HUES64 (cell line): ENCODE results near the gene OFD1.

Experiments
- H3K27ac ChIP-seq: 2 replicates; pipeline ENCODE4 v1.7.0; 2013; ENCODE audit warnings: low read depth, low read length, inconsistent platforms
- H3K27me3 ChIP-seq: 2 replicates; pipeline ENCODE4 v1.6.1; 2013; ENCODE audit warnings: mild to moderate bottlenecking, low read length; ENCODE audit not compliant: insufficient read depth
- H3K36me3 ChIP-seq: 2 replicates; pipeline ENCODE4 v1.6.1; 2013; ENCODE audit warnings: mild to moderate bottlenecking, low read length; ENCODE audit not compliant: insufficient read depth
- H3K4me1 ChIP-seq: 2 replicates; pipeline ENCODE4 v1.6.1; 2013; ENCODE audit warnings: mild to moderate bottlenecking, low read length, moderate library complexity; ENCODE audit not compliant: insufficient read depth
- H3K4me3 ChIP-seq: 2 replicates; pipeline ENCODE4 v1.5.1; 2013; ENCODE audit warnings: mild to moderate bottlenecking, low read length, moderate library complexity
- H3K9ac ChIP-seq: 2 replicates; pipeline ENCODE4 v1.6.1; 2013; ENCODE audit warnings: mild to moderate bottlenecking, low read depth, low read length
- H3K9me3 ChIP-seq: 2 replicates; pipeline ENCODE4 v1.6.1; 2013; ENCODE audit warnings: low read depth, low read length; ENCODE audit not compliant: insufficient read depth
- WGBS: fragments of 150-250, 120-280 bp; methylation state at CpG from one replicate; pipeline ENCODE4 v1.1.7; 2013; ENCODE audit warnings: missing lambda C conversion rate; 5-methylcytosine and 5-hydroxymethylcytosine counted together

OFD1 gene

DNA sequence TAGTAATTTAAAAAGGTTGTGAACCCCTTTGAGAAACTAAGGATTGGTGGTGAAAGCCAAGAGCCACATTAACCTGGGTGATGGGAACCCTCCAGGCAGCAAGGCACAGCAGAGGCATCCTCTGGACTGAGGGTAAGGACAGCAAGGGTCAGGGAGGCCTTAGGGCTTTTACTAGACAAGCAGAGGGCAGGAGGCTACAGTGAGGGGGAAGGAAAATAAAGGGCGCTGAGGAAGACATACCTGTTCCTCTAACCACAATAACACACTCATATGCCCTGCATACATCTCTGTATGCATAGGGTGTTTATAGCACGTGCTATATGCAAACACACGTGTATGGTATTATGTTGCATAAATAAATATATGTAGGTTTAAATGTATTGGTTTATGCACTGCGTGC, 63.6 kb downstream of the OFD1 start:
- H3K9ac ChIP-seq, result no peak overlapping the region
- whole genome bisulfite sequencing, result 95% methylated on average over 3 of the region's 4 CpGs
- no peak overlapping the region for H3K4me3 ChIP-seq
- no peaks in the 10 kb centered on the region for H3K9me3 ChIP-seq
- H3K4me1 ChIP-seq, result peaks cover 7% of the 10 kb centered on the region
- no peaks in the 10 kb centered on the region for H3K36me3 ChIP-seq
- no peak overlapping the region for H3K27ac ChIP-seq
- no peaks in the 10 kb centered on the region for H3K27me3 ChIP-seq

DNA sequence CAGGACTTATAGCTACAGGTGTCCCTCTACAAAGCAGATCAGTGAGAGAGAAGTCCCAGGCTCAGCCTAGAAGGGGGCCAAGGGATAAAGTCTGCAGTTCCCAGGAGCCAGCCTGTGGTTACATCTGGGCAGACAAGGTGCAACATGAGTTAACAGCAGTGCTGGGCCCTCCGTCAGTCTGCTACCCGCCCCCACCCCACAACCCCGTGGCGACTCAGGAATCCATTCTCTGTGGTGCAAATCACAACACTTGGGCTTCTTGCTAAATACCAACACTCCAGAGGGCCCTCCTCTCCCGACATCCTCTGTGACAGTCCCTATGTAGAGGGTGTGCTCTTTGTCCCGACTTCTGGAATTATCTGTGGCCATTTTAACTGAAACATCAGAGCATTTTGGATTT, 68.6 kb downstream of the OFD1 start:
- no peak overlapping the region for H3K9ac ChIP-seq
- peaks cover 16% of the 10 kb centered on the region for H3K4me1 ChIP-seq
- peak overlapping the region; percentile 41; the same call in 1 of the 2 replicates for H3K27ac ChIP-seq
- H3K9me3 ChIP-seq, result no peaks in the 10 kb centered on the region
- no peaks in the 10 kb centered on the region for H3K36me3 ChIP-seq
- no peak overlapping the region for H3K4me3 ChIP-seq
- WGBS, result 9% methylated on average over 5 of the region's 6 CpGs
- no peaks in the 10 kb centered on the region for H3K27me3 ChIP-seq

DNA sequence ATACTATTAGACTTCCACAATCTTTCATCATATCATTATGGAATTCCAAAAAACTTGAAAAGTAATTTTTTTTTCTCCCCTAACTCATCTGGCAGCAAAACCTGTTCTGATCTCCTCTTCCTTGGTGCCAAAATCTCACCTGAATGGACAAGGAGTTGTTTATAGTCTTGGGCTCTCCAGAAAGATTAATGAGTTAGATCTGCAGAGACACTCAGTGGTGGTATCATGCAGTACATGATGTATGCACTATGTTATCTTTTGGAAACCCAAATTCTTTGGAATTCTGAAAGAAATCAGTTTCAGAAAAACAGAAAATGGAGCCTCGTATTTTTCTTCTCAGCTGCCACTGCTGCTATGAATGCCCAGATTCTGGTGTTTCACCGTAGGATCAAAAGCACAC, 70.7 kb downstream of the OFD1 start:
- Histone ChIP-seq H3K27ac (no peak overlapping the region), H3K27me3 (no peaks in the 10 kb centered on the region), H3K4me3 (no peak overlapping the region), H3K9me3 (no peaks in the 10 kb centered on the region), H3K9ac (no peak overlapping the region), H3K4me1 (peaks cover 16% of the 10 kb centered on the region), H3K36me3 (no peaks in the 10 kb centered on the region)
- 90% methylated on average over 2 of the region's 2 CpGs for WGBS

DNA sequence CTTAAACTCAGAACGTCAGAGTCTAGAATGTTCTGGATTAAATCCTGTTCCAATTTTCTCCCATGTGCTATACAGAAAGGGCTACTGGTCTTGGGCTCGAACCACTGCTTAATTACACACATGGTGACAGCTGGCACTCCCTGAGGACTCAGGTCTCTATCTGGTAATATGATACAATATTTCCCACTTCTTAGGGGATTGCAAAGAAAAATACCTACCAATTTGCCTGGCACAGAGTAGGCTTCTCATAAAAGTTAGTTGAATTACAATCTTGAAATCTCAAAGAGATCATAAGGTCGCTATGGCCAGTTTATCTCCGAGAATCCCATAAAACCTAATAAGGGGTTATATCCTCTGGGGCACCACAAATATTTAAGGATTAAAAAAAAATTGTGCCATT, 73.7 kb downstream of the OFD1 start:
- H3K4me3 ChIP-seq, result no peak overlapping the region
- no peaks in the 10 kb centered on the region for H3K36me3 ChIP-seq
- no peak overlapping the region for H3K9ac ChIP-seq
- no peak overlapping the region for H3K27ac ChIP-seq
- H3K4me1 ChIP-seq, result peaks cover 8% of the 10 kb centered on the region
- no peaks in the 10 kb centered on the region for H3K27me3 ChIP-seq
- 100% methylated on average over 4 of the region's 4 CpGs for WGBS
- no peaks in the 10 kb centered on the region for H3K9me3 ChIP-seq

DNA sequence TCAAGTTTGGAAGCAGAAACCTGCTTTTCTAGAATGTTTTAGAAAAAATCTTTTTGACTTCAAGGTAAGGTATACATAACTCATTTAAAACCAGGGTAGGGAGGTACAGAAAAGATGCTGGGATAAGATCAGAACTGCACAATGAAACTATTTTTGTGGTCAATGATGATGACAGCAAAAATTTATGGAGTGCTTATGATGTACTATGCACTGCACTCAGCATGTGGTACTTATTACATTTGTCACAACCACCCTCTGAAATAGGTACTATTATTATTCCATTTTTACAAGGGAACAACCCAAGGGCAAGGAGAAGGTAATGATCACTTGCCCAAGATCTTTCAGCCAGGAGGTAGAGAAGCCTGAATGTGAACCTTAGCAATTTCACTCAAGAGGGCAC, 74.3 kb downstream of the OFD1 start:
- H3K27me3 ChIP-seq, result no peaks in the 10 kb centered on the region
- H3K4me1 ChIP-seq, result peaks cover 8% of the 10 kb centered on the region
- H3K9ac ChIP-seq, result no peak overlapping the region

DNA sequence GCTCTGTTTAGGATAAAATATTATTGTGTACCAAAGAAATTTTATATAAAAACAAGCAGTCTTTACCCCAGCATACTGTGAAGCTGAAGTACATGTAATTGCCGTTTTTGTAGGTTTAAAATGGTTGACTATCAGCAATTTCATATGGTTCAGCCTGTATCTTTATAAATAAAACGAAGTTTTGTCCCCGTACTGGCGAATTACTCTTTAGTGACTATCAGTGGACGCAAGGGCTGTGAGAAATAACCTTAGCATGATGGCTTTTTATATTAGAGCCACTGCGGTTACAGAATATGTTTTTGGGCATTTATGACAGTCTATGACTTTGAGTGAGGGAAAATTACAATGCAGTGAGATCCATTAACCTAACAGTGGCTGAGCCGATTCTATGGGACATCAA, 81.1 kb downstream of the OFD1 start:
- Histone ChIP-seq H3K4me3 (no peak overlapping the region), H3K27me3 (no peaks in the 10 kb centered on the region)
- 94% methylated on average over 6 of the region's 7 CpGs for WGBS

More for the DNA sequence above, 74.3 kb downstream of the OFD1 start:
- no peaks in the 10 kb centered on the region for H3K36me3 ChIP-seq
- H3K27ac ChIP-seq, result no peak overlapping the region
- H3K9me3 ChIP-seq, result no peaks in the 10 kb centered on the region
- H3K4me3 ChIP-seq, result no peak overlapping the region

DNA sequence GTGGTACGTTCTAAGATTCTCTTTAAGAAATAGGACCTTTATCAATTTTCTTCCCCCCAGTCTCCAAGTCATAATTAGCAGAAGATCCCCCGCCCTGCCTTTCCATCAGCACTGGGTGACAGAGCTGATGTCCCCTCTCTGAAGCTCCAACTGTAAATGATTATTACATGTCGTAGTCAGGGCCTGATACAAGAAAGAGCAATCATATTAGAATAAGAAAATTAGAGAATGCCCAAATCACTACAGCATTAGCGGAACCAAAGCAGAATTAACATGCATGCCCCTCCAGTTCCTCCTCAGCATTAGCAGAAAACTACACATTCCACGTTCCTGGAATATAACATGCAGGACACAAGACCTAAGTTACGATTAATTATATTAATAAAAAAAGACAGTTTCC, 81.6 kb downstream of the OFD1 start:
- no peaks in the 10 kb centered on the region for H3K36me3 ChIP-seq
- no peaks in the 10 kb centered on the region for H3K9me3 ChIP-seq
- no peak overlapping the region for H3K9ac ChIP-seq
- H3K27ac ChIP-seq, result no peak overlapping the region
- H3K4me1 ChIP-seq, result peaks cover 32% of the 10 kb centered on the region
- H3K27me3 ChIP-seq, result no peaks in the 10 kb centered on the region
- H3K4me3 ChIP-seq, result peak overlapping the region; percentile 41; the same call in 1 of the 2 replicates
- 81% methylated on average over 4 of the region's 6 CpGs for WGBS

More for the DNA sequence above, 81.1 kb downstream of the OFD1 start:
- Histone ChIP-seq H3K9me3 (no peaks in the 10 kb centered on the region), H3K27ac (no peak overlapping the region), H3K4me1 (peaks cover 32% of the 10 kb centered on the region), H3K9ac (no peak overlapping the region), H3K36me3 (no peaks in the 10 kb centered on the region)

DNA sequence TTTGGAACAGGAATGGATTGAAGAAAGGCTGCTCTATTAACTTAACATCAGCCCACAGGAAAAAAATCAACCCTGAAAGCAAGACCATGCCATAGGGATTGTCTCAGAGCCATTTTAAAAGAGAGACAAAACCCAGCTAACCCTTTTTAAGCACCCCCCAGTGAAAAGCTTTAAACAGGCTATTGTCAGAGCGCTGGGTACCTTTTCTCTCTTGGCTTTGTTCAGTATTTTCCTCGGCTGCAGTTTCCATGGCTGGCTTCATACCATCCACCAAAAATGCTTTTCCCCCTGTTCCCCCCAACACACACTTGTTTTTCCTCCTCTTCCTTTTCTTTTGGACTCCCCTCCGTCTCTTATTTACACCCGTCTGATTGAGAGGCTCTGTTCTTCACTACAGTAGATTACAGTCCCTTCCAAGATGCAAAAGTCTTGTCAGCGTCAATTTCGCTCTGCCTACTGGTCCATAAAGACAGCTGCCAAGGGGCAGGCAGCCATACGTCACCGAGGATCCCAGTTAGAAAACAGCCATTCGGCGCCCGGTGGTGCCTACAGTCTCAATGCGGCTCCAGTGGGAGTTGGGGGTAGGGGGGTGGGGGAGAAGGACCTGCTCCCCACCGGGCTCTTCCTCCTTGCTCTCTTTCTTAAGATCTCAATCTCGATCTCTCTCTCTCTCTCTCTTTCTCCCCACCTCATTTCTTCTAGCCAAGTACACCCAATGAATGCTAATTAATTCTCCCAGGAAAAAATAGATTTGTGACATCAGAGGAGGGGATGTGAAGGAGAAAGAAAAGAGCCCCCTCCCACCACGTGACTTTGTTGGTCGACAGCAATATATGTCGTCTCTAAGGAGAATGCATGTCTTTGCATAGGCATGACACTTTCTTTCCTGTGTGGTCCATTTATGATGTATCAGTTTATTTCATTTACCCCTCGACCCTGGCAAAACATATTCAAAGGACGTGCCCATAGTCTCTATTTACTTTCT, 82.4 kb downstream of the OFD1 start, which contains the start of gene GPM6B:
Gene GPM6B, minus strand, starts transcription at position 451 of the 985 bp plus-strand sequence. Its CDS starts 189 bp downstream, at position 262.
- Histone ChIP-seq H3K9me3 (no peaks in the 10 kb centered on the region), H3K4me1 (peaks cover 32% of the 10 kb centered on the region), H3K9ac (no peak within 1 kb of the TSS), H3K27ac (peak within 1 kb of the TSS; percentile 64; the same call in 1 of the 2 replicates), H3K4me3 (peak within 1 kb of the TSS; percentile 41), H3K36me3 (no peaks in the 10 kb centered on the region), H3K27me3 (no peaks in the 10 kb centered on the region)
- WGBS, result 22% methylated on average over 16 of the region's 19 CpGs
